Body of pancreas (tissue), 4 donors: Measurements from ENCODE around the gene CAV1.

Source experiments
- POLR2A ChIP-seq, 3 donors: fragments of 450-650 bp; IDR thresholded peaks; one replicate each; pipeline ENCODE4 v1.6.1; 2016; ENCODE audit warnings: antibody characterized with exemption in 3 of 3, mild to moderate bottlenecking in 2 of 3
- TF ChIP-seq, protein P1 (sequence below), 7 experiments: fragments of 450-650 bp in 4 of 7; fragments of 200-600 bp in 3 of 7; sonication (generic) in 3 of 7; IDR thresholded peaks; one replicate each; pipeline ENCODE4 v1.5.1; 2016 to 2019; ENCODE audit warnings: antibody characterized with exemption in 7 of 7

DNA sequence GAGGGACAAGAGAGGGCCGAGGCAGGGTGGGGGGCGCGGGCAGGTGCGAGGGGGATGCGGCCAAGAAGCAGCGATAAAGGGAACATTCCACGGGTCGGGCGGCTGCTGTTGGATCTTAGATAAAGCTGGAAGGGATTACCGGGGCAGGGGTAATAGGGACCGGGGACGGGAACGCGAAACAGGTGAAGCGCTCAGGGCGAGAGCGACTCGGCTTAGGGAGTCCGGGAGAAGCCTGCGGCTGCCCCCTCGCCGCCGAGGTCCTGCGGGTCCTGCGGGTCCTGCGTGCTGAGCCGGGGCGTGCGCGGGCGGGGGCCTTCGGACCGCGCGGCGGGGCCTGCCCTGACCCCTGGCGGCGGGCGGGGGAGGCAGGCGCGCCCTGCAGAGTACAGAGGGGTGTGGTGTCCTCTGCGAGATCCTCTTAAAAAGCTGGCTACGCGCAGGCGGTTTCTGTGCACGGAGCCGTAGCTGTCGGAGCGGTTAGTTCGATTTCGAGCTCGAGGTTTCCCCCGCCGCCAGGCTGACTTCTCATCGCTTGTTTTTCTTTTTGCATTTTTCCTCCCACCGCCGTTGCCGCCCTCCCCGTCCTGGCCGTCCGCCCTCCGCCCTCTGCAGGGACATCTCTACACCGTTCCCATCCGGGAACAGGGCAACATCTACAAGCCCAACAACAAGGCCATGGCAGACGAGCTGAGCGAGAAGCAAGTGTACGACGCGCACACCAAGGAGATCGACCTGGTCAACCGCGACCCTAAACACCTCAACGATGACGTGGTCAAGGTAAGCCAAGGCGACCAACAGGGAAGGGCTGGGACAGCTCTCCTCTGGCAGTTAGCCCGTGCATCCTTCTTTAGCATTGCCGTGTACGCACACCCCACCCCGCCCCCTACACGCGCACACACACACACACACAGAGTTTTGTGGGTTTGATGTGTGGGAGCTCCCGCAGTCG is 1.4 kb downstream of the CAV1 start:
- TF ChIP-seq, protein P1, sequence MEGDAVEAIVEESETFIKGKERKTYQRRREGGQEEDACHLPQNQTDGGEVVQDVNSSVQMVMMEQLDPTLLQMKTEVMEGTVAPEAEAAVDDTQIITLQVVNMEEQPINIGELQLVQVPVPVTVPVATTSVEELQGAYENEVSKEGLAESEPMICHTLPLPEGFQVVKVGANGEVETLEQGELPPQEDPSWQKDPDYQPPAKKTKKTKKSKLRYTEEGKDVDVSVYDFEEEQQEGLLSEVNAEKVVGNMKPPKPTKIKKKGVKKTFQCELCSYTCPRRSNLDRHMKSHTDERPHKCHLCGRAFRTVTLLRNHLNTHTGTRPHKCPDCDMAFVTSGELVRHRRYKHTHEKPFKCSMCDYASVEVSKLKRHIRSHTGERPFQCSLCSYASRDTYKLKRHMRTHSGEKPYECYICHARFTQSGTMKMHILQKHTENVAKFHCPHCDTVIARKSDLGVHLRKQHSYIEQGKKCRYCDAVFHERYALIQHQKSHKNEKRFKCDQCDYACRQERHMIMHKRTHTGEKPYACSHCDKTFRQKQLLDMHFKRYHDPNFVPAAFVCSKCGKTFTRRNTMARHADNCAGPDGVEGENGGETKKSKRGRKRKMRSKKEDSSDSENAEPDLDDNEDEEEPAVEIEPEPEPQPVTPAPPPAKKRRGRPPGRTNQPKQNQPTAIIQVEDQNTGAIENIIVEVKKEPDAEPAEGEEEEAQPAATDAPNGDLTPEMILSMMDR (IDR thresholded peaks at IDR 0.05): peak; percentile 49 to 96 (median 88)
- peak in 2 of 3 donors; percentile 21 to 25 for TF ChIP-seq POLR2A (IDR thresholded peaks at IDR 0.05)
